NCI-H82 treated with DMSO at 0.1 percent for 48 hours (cell line): ENCODE results near the gene UCHL3.

ENCODE experiments used
- DNase-seq: peaks from one replicate; lab custom pipeline; 2025; ENCODE audit not compliant: unreplicated experiment; lab: John Stamatoyannopoulos, UW

The UCHL3 gene

DNA sequence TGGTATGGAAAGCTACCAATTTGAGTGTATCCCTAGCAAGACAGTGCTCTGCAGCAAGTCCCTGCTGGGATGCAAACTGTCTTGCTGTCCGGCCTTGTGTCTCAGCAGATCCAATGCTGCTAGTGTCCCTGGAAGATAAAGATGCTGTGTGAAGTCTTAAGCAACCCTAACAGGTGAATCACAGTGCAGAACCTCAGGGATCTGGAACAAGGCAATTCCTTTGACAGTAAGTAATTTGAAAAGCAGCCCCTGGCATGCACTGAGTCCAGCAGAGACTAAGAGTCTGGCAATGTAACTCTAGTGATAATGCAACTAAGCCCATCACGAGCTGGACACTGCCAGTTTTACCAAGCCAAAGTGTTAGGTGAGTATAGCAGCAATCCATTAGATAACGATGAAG is 1.7 kb upstream of the UCHL3 start:
- no peak for DNase-seq

DNA sequence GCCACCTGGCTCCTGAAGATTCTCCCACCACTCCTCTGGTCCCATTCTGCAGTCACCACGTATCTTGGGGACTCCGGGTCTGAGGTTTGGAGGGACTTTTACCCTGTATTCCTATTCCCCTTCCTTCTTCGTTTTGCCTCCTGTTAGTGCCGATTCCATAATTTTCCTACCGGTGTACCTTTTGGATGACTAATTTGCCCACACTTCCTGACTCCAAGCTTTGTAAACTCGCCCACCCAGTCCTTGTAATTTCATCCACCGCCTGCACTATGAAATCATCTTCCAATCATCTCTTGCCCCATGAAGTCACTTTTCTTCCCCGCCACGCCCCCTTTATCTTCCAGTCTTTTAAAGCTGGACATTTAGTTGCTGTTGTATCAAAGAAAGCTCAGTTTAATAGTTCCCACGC is 572 bp downstream of the UCHL3 start:
- DNase-seq, result peak; percentile 8

DNA sequence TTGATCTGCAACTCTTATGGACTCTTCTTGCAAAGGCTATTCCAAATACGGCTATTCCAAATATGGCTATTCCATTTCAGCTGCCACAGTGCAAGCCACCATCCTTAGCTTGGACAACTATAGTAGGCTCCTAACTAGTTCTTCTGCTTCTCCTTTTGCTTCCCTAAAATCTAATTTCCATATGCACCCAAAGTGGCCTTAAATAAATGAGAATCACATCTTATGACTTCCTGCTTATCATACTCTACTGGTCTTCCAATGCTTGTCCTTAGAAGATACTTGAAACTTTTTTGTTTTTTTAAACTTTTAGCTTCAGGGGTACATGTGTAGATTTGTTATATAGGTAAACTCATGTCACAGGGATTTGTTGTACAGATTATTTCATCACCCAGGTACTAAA is 4.9 kb downstream of the UCHL3 start:
- no peak for DNase-seq

DNA sequence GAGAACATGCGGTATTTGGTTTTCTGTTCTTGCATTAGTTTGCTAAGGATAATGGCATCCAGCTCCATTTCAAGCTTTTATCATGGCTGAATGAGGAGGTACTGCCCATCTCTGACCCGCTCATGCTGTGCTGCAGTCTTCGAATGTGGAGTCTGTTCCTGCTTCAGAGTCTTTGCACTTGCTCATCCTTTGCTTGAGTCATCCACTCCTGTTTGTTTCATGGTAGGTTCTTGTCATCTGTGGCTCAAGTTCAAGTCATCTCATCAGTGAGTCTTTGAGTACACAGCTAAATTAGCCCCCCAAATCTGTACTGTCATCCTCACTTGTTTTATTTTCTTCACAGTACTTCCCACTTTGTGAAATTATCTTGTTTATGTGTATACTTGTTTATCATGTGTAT is 5.4 kb downstream of the UCHL3 start:
- no peak for DNase-seq

DNA sequence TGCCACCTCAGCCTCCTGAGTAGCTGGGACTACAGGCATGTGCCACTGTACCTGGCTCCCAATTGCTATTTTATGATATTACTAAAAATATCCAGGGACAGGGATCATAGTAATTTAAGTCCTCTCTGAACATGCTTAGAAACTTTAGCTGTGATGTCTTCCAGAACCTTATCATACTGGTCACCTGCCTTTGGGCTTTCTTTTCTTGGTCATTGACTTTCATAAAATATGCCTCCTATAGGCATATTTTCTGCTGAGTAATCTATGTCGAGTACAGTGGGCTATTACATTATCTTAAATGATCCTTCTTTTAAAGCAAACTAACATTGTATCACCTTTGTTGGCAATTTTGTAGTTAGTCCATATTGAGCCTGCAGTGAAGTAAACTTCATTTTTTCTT is 6.2 kb downstream of the UCHL3 start:
- no peak for DNase-seq

DNA sequence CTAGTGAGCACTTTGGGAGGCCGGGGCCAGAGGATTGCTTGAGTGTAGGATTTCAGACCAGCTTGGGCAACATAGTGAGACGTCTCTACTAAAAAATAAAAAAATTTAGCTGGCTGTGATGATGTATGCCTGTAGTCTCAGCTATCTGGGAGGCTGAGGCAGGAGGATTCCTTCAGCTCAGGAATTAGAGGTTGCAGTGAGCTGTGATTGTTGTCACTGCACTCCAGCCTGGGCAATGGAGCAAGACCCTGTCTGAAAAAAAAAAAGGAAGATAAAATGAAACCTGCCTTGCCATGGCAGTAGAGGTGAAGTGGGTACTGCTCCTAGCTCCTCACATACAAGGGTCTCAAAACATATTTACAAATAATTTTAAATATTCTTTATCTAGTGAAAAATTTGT is 7.4 kb downstream of the UCHL3 start:
- DNase-seq, result no peak

DNA sequence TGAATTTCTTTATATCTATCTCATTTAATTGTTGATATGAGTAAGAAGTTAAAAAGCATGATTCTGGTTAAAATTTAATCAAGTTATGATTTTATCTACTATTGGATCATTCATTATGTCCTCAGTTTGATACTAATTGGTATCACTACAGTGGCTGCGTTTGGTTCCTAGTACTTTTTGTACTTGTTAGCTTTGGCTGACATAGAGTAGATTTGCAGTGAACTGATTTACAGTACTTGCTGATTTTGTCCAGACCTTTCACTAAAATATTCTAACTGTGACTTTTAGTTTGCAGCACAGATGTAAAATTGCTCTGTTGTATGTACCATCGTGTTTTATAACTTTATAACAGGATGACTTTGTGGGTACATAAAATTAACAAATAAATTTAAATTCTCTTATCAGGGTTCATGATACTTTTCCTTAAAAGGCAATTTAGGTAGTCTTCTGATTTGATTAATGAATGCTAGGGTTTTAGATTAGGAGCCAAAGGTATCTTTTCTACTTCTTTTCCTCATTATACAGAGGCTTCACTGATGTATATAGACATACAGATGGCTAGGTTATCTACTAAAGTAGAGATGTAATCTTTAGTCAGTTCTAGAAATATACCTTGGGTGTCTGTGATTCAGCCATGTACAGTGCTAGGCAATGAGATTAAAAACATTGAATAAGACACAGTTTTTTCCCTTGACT is 8.7 kb downstream of the UCHL3 start:
- no peak for DNase-seq

DNA sequence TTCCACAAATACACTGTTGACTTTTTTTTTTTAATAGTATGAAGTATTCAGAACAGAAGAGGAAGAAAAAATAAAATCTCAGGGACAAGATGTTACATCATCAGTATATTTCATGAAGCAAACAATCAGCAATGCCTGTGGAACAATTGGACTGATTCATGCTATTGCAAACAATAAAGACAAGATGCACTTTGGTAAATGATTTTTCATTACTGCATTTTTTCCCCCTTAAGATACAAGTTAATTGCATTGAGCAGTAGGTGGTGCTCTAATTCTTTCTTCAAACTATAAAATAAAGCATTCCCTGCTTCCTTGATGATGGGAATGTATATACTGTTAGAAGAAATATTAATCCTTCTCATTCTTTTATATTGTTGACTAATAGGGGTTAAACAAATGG is 17.1 kb downstream of the UCHL3 start:
- no peak for DNase-seq

DNA sequence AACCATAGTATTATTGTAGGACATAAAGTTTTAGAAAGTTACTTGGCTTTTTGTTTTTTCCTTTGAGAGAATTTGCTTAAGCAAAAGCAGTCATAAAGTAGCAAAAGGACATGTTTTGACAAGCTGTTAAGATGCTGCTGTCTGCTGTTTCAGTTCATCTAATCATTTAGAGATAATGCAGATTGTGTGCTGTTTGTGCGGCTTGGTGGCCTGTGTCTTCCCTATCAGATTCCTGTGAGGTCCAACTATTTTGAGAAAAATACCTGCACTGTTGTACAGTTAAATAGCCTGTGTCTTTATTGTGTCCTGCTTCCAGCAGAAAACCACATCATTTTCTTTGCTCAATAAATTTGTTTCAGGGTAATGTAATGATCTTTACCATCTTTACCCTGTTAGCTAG is 20.0 kb downstream of the UCHL3 start:
- no peak for DNase-seq

DNA sequence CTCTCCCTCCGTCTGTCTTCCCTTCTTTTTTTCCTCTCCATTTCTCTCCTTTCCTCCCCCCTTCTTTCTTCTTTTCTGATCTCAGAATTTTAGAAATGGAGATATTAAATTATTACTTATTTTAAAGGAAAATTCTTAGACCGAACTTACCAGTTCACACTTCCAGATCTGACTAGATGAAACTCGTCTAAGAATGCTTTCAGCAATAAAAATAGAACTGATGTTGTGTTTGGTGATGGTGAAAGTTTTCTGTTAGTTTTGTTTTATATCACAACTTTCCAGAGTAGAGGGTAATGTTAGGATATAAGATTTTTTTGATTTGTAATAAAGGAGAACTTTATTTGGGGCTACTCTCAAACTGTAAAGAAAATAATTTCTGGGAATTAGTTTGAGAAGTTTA is 29.9 kb downstream of the UCHL3 start:
- DNase-seq, result no peak

DNA sequence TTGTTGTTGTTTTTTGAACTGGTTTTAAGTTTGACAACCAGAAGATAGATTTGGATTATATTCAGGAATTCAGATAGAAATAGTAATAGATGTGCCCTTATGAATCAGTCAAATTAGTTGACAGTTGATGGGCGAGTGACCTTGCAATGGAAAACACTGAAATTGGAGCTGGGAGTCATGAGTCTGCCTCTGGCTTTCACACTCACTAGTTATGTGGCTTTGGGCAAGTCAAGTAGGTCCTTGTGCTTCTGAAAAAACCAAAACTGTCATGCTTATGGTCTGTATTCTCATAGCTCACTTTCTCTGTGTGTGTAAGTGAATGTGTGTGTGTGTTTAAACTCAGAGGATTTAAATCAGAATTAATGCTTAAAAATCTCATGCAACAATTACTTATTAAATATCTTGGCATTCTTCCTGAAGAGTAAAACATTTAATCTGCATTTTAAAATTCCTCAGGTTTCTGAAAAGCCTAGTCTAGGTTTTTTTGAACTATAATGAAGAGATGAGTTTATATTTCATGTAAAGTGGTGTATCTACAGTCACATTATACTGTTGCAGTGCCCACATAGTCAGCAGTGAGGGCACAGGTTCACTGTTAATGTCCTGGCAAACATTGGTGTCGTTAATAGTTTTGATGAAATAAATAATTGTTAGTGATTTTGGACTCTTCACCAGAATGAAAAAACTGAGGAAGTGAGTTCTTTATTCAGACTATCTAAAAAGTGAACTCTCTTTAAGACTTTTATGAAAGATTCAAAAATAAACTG is 32.5 kb downstream of the UCHL3 start:
- DNase-seq, result no peak

DNA sequence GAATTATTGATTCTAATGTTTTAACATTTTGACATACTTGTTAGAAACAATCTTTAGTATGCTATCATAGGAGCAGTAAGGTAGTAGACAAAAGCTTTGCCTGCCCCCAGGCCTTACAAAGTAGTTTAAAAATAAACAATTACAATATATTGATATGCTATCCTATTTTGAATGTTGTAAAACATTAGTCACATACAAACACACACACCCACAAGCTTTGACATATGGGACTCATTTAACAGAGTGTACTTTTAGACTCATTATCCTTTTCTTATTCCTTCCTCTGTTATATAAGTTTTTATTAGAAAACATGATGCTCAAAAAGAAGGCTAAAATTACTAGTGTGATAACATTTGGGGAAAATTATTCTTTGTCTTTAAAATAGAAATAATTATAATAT is 33.5 kb downstream of the UCHL3 start:
- no peak for DNase-seq

DNA sequence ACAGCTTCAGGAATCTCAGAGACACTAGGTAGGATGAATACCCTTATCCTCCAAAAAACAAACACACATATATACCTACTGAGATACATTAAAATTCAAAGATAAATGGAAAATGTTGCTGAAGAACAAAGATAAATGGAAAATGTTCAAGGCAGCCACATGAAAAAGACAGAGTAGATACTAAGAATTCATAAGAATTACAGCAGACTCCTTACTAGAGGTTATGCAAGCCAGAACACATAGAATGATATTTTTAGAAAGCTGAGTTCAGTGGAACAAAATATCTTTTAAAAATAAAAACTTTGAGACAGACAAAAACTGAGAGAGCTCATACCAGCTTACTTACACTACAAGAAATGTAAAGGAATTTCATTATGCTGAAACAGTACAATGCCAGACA is 35.6 kb downstream of the UCHL3 start:
- no peak for DNase-seq

DNA sequence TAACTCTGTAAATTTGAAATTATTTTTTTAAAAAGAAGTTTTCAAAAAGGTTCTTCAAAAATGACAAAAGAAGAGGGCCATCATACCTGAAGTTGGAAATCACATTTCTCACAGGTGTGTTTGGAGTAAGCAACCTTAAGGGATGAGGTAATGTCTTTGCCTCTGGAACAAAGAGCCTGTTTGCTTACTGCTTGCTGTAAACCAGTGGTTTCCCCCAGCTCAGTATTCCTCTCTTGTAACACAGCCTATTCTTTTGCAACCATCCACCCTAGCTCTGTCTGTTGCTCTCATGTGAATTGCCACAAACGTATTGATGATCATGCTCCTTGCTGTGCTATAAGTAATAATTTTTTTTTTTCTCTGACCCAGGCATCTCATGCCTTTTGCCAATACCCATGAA is 38.1 kb downstream of the UCHL3 start:
- DNase-seq, result no peak

DNA sequence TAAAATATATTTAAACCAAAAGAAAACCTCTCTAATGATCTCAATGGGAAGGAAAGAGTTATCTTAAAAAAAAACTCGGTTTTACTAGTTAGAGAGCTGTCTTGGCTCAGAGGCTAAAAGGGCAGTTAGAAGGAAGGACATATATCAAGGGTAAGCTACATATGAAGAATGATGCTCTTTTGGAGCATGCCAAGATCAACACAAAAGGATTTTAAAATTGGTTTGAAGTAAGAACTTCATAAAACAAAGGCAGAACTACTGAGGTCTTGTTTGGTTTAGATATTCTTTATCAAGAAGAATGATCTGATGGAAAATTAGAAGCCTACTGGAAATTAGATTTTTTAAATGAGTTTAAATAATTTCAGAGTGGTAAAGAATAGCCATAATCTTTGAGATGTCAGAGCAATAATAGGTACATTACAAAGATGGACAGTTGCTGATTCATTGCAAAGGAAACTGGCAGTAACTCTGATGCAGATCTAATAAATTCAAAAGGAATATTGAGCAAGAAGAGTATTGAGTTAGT is 47.1 kb downstream of the UCHL3 start:
- no peak for DNase-seq

DNA sequence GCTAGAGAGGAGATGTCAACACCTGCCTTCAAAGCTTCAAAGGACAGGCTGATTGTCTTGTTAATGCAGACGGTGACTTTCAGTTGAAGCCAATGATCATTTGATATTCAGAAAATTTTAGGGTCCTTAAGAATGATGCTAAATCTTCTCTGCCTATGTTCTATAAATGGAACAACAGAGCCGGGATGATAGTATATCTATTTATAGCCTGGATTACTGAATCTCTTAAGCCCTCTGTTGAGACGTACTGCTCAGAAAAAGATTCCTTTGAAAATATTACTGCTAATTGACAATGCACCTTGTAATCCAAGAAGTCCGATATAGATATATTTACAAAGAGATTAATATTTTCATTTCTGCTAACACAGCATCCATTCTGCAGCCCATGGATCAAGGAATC is 50.8 kb downstream of the UCHL3 start:
- DNase-seq, result no peak

DNA sequence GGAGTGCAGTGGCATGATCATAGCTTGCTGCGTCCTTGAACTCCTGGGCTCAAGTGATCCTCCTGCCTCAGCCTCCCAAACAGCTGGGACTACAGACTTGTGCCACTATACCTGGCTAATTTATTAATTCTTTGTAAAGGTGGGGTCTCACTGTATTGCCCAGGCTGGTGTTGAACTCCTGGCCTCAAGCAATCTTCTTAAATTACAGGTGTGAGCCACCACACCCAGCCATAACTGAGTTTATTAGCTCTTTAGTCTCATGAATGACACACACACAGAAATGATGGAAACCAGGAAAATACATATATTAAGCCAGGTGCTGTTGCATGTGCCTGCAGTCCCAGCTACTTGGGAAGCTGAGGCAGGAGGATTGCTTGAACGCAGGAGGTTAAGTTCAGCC is 53.4 kb downstream of the UCHL3 start:
- DNase-seq, result no peak

DNA sequence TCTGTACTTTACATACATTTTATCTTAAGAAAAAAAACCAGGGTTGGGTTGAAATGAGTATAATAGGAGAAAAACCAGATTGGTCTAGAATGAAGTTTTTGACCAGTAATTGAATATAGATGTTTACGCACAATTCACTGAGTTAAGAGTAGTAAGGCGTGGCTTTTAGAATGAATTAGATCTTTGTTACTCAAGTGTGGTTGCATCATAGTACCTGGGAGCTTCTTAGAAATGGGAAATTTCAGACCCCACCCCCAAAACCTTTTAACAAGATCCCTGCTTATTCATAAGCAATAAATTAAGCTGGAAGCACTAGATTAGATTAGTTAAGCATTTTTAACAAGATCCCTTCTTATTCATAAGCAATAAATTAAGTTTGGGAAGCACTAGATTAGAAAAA is 57.9 kb downstream of the UCHL3 start:
- no peak for DNase-seq

DNA sequence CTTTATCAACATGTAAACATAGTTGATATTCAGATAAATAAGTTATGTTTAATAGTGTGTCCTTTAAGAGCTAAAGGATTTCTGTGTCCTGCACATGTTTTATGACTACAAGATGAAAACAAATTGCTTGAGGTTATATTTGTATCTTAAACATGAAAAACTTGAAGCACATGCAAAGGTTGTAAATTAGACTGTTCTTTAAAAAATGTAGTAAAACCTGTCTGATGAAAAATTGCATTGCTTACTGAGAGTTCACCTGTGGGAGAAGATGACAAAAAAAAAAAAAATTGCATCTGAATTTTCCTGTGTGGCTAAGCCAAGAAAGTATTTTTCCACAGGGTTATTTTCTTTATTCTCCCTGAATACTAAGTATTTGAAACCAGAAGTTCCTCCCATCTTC is 60.9 kb downstream of the UCHL3 start:
- no peak for DNase-seq

DNA sequence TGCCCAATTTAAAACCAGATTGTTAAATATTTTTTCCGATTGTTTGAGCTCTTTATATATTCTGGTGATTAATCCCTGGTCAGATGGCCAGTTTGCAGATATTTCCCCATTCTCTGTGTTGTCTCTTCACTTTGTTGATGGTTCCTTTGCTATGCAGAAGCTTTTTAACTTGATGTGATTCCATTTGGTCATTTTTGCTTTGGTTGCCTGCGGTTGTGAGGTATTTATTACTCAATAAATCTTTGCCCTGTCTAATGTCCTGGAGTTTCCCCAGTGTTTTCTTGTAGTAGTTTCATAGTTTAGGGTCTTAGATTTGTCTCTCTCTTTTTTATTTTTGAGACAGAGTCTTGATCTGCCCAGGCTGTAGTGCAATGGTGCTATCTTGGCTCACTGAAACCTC is 62.8 kb downstream of the UCHL3 start:
- no peak for DNase-seq

DNA sequence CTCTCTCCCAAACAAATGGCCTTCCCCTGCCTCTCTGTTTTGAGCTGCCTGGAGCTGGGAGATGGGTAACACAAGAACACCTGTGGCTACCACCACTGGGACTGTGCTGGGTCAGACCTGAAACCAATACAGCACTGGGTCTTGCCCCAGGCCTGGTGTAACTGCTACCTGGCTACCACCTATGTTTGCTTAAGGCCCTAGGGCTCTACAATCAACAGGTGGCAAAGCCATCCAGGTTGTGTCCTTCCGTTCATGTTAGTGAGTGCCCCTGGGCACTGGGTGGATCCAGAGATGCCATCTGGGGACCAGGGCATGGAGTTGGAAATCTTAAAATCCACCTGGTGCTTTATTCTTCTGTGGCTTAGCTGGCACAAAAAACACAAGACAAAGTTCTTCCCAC is 67.6 kb downstream of the UCHL3 start:
- DNase-seq, result no peak

DNA sequence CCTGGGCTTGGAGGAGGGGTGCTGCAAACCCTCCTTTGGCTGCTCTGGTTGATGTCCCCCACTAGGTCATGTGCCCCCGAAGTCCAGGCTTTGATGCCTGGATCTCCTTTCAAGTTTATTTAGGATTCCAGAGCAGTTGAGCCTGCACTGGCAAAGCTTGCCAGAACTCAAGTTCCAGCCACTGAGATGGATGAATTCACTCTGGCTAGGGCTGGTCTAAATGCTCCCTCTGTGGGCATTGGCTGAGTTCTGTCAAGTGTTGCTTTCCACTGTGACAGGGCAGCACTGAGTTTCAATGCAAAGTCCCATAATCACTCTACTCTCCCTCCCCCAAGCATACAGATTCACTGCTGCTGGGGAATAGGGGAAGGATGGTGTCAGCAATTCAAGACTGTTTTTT is 68.7 kb downstream of the UCHL3 start:
- no peak for DNase-seq

DNA sequence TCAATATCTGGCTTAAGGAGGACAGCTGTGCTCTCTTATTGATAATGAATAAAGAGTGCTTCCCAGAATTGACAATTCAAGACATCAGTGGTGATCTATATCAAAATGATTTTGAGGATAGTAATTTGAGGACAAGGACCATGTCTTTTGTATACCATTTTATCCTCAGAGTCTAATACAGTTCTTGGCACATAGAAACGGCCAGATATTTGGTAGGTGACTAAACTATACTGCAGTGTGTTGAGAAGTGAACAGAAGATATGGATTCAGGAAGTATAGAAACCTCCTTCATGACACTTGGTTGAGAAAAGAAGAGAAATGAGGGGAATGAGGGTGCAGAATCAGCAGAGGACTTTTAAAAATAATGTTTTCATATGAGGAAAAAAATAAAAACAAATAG is 70.4 kb downstream of the UCHL3 start:
- DNase-seq, result no peak
